Measurements from ENCODE around the gene PAGE3.
A peak's percentile ranks its signal among the peaks of the same experiment; 100 is the strongest.

Gene PAGE3

GRCh38 chrX:55264816-55265215, at the start of gene PAGE3:
PAGE3 (minus strand) TSS chrX:55264916; CDS start chrX:55263903, 1,013 bp downstream.
- DNase-seq (ENCODE audit: low spot score), result no peak

- DNase-seq (ENCODE audit: low spot score), result no peak
Observed at GRCh38 chrX:55312655-55313054, 47.9 kb upstream of the PAGE3 start.

- no peak for DNase-seq (ENCODE audit: low spot score)
Observed at GRCh38 chrX:55290963-55291362, 26.2 kb upstream of the PAGE3 start.

GRCh38 chrX:55279832-55280231, 15.1 kb upstream of the PAGE3 start:
- no peak for DNase-seq (ENCODE audit: low spot score)

GRCh38 chrX:55260806-55261205, 3.9 kb downstream of the PAGE3 start:
- DNase-seq (ENCODE audit: low spot score), result no peak

GRCh38 chrX:55253528-55253927, 11.2 kb downstream of the PAGE3 start:
- DNase-seq (ENCODE audit: low spot score), result no peak

- DNase-seq (ENCODE audit: low spot score), result no peak
Observed at GRCh38 chrX:55240788-55241340, 23.9 kb downstream of the PAGE3 start.

GRCh38 chrX:55220119-55220794, 44.5 kb downstream of the PAGE3 start, which contains the start of gene PAGE5:
PAGE5 (plus strand) TSS chrX:55220346; CDS start chrX:55221383, 1,037 bp downstream.
- no peak for DNase-seq (ENCODE audit: low spot score)

GRCh38 chrX:55213381-55213780, 51.3 kb downstream of the PAGE3 start:
- no peak for DNase-seq (ENCODE audit: low spot score)

- DNase-seq (ENCODE audit: low spot score), result peak; percentile 4
Observed at GRCh38 chrX:55210931-55211677, 53.6 kb downstream of the PAGE3 start.

Data from HuH-7 (cell line).